GM23248 (cell line): ENCODE results near the gene PPFIBP1.
"Not testable (repeated sequence)": the region's sequence is repeated elsewhere in the genome, so short reads cannot be mapped to it uniquely, and the experiment has no call there.

Source experiments
- EZH2 ChIP-seq: fragments of 200-600 bp; sonication (generic); IDR thresholded peaks from 2 replicates; pipeline ENCODE4 v1.6.1; 2018; ENCODE audit warnings: antibody characterized with exemption, mild to moderate bottlenecking; ENCODE audit not compliant: insufficient read depth, poor library complexity, severe bottlenecking
- EZH2phosphoT487 ChIP-seq: fragments of 200-600 bp; sonication (generic); IDR thresholded peaks from 2 replicates; pipeline ENCODE4 v1.6.1; 2018; ENCODE audit warnings: antibody characterized with exemption, moderate library complexity, mild to moderate bottlenecking, low read depth; ENCODE audit not compliant: insufficient read depth

DNA sequence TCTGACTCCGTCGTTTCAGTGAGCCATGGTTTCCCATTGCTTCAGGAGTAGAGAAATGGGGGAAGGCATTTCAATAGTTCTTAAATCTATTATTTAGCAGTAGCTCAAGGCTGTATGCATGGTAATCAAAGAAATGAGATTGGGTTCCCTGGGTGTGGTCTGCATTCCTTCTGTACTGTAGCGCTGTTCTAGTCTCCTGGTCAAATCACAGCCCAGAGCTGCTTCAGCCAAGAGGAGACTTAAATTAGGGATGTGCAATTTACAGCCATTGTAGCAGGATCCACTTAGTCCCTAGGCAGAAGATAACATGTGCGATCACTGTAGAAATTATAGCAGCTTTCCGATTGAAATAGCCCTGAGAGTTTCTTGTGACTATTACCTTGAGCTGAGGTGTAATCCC is 58.4 kb downstream of the PPFIBP1 start:
- not testable (repeated sequence) for TF ChIP-seq EZH2, EZH2phosphoT487
